Measurements from ENCODE around the gene ZNF609.

Gene ZNF609

GRCh38 chr15:64530472-64530871 lies 70.1 kb downstream of the ZNF609 start:
- H3K27ac ChIP-seq, result no peak overlapping the region
- H3K4me3 ChIP-seq, result no peak overlapping the region
- TF ChIP-seq EZH2 (IDR thresholded peaks at IDR 0.05), result no peak
- no peak for TF ChIP-seq POLR2AphosphoS5 (IDR thresholded peaks at IDR 0.05; ENCODE audit: borderline replicate concordance, low read depth, low read length)
- no peak for TF ChIP-seq FOXP2 (optimal IDR thresholded peaks at IDR 0.05; ENCODE audit: control extremely low read depth, extremely low read length, insufficient read depth)
- no peaks in the 10 kb centered on the region; the same call in 1 of the 2 replicates for H3K36me3 ChIP-seq (ENCODE audit: insufficient read depth, low read length)
- no peak for DNase-seq (ENCODE audit: low read depth, low spot score)
- no peak overlapping the region for H3K9ac ChIP-seq (ENCODE audit: insufficient read length)
- H3K9me3 ChIP-seq (ENCODE audit: low read depth, low read length), result no peaks in the 10 kb centered on the region

- no peak overlapping the region for H3K4me3 ChIP-seq
- H3K9ac ChIP-seq (ENCODE audit: insufficient read length), result no peak overlapping the region
- TF ChIP-seq EZH2 (IDR thresholded peaks at IDR 0.05) (no peak), FOXP2 (optimal IDR thresholded peaks at IDR 0.05; ENCODE audit: control extremely low read depth, extremely low read length, insufficient read depth) (no peak), POLR2AphosphoS5 (IDR thresholded peaks at IDR 0.05; ENCODE audit: borderline replicate concordance, low read depth, low read length) (no peak)
- H3K36me3 ChIP-seq (ENCODE audit: insufficient read depth, low read length), result no peaks in the 10 kb centered on the region; the same call in 1 of the 2 replicates
- H3K9me3 ChIP-seq (ENCODE audit: low read depth, low read length), result no peaks in the 10 kb centered on the region
- no peak overlapping the region for H3K27ac ChIP-seq
- DNase-seq (ENCODE audit: low read depth, low spot score), result no peak
Measured at GRCh38 chr15:64530918-64531317, 70.5 kb downstream of the ZNF609 start.

GRCh38 chr15:64532521-64533315 lies 72.3 kb downstream of the ZNF609 start:
- TF ChIP-seq POLR2AphosphoS5 (IDR thresholded peaks at IDR 0.05; ENCODE audit: borderline replicate concordance, low read depth, low read length), result no peak
- no peak for TF ChIP-seq EZH2 (IDR thresholded peaks at IDR 0.05)
- TF ChIP-seq FOXP2 (optimal IDR thresholded peaks at IDR 0.05; ENCODE audit: control extremely low read depth, extremely low read length, insufficient read depth), result no peak
- DNase-seq (ENCODE audit: low read depth, low spot score), result no peak
- Histone ChIP-seq H3K9me3 (ENCODE audit: low read depth, low read length) (no peaks in the 10 kb centered on the region), H3K4me3 (no peak overlapping the region), H3K27ac (no peak overlapping the region), H3K36me3 (ENCODE audit: insufficient read depth, low read length) (no peaks in the 10 kb centered on the region; the same call in 1 of the 2 replicates), H3K9ac (ENCODE audit: insufficient read length) (no peak overlapping the region)

GRCh38 chr15:64535460-64536243 lies 75.3 kb downstream of the ZNF609 start:
- DNase-seq (ENCODE audit: low read depth, low spot score), result no peak
- H3K27ac ChIP-seq, result no peak overlapping the region
- no peaks in the 10 kb centered on the region for H3K9me3 ChIP-seq (ENCODE audit: low read depth, low read length)
- no peak overlapping the region for H3K9ac ChIP-seq (ENCODE audit: insufficient read length)
- TF ChIP-seq EZH2 (IDR thresholded peaks at IDR 0.05), result no peak
- no peak for TF ChIP-seq POLR2AphosphoS5 (IDR thresholded peaks at IDR 0.05; ENCODE audit: borderline replicate concordance, low read depth, low read length)
- TF ChIP-seq FOXP2 (optimal IDR thresholded peaks at IDR 0.05; ENCODE audit: control extremely low read depth, extremely low read length, insufficient read depth), result no peak
- H3K4me3 ChIP-seq, result no peak overlapping the region
- H3K36me3 ChIP-seq (ENCODE audit: insufficient read depth, low read length), result no peaks in the 10 kb centered on the region

- Histone ChIP-seq H3K27ac (no peak overlapping the region), H3K9me3 (ENCODE audit: low read depth, low read length) (no peaks in the 10 kb centered on the region), H3K9ac (ENCODE audit: insufficient read length) (no peak overlapping the region), H3K4me3 (no peak overlapping the region), H3K36me3 (ENCODE audit: insufficient read depth, low read length) (no peaks in the 10 kb centered on the region)
- no peak for DNase-seq (ENCODE audit: low read depth, low spot score)
- TF ChIP-seq POLR2AphosphoS5 (IDR thresholded peaks at IDR 0.05; ENCODE audit: borderline replicate concordance, low read depth, low read length), result no peak
Measured at GRCh38 chr15:64536244-64536836, 76.0 kb downstream of the ZNF609 start.

GRCh38 chr15:64542091-64542490 lies 81.7 kb downstream of the ZNF609 start:
- no peak for DNase-seq (ENCODE audit: low read depth, low spot score)
- no peak overlapping the region for H3K4me3 ChIP-seq
- no peaks in the 10 kb centered on the region; the same call in 1 of the 2 replicates for H3K9me3 ChIP-seq (ENCODE audit: low read depth, low read length)
- H3K9ac ChIP-seq (ENCODE audit: insufficient read length), result no peak overlapping the region
- 0 out of 2 replicates have a peak overlapping the region, but pooled peaks have one; percentile 31 for H3K27ac ChIP-seq
- no peak for TF ChIP-seq FOXP2 (optimal IDR thresholded peaks at IDR 0.05; ENCODE audit: control extremely low read depth, extremely low read length, insufficient read depth)
- TF ChIP-seq EZH2 (IDR thresholded peaks at IDR 0.05), result no peak
- TF ChIP-seq POLR2AphosphoS5 (IDR thresholded peaks at IDR 0.05; ENCODE audit: borderline replicate concordance, low read depth, low read length), result no peak
- H3K36me3 ChIP-seq (ENCODE audit: insufficient read depth, low read length), result no peaks in the 10 kb centered on the region

GRCh38 chr15:64544450-64544849 lies 84.1 kb downstream of the ZNF609 start:
- TF ChIP-seq EZH2 (IDR thresholded peaks at IDR 0.05), result no peak
- TF ChIP-seq FOXP2 (optimal IDR thresholded peaks at IDR 0.05; ENCODE audit: control extremely low read depth, extremely low read length, insufficient read depth), result no peak
- TF ChIP-seq POLR2AphosphoS5 (IDR thresholded peaks at IDR 0.05; ENCODE audit: borderline replicate concordance, low read depth, low read length), result no peak

GRCh38 chr15:64547275-64547674 lies 86.9 kb downstream of the ZNF609 start:
- TF ChIP-seq POLR2AphosphoS5 (IDR thresholded peaks at IDR 0.05; ENCODE audit: borderline replicate concordance, low read depth, low read length) (no peak), FOXP2 (optimal IDR thresholded peaks at IDR 0.05; ENCODE audit: control extremely low read depth, extremely low read length, insufficient read depth) (no peak), EZH2 (IDR thresholded peaks at IDR 0.05) (no peak)
- H3K9me3 ChIP-seq (ENCODE audit: low read depth, low read length), result no peaks in the 10 kb centered on the region; the same call in 1 of the 2 replicates
- H3K36me3 ChIP-seq (ENCODE audit: insufficient read depth, low read length), result no peaks in the 10 kb centered on the region
- no peak overlapping the region for H3K9ac ChIP-seq (ENCODE audit: insufficient read length)
- H3K4me3 ChIP-seq, result no peak overlapping the region
- DNase-seq (ENCODE audit: low read depth, low spot score), result no peak
- 0 out of 2 replicates have a peak overlapping the region, but pooled peaks have one; percentile 28 for H3K27ac ChIP-seq

More at GRCh38 chr15:64544450-64544849, 84.1 kb downstream of the ZNF609 start:
- no peak for DNase-seq (ENCODE audit: low read depth, low spot score)
- Histone ChIP-seq H3K27ac (no peak overlapping the region), H3K36me3 (ENCODE audit: insufficient read depth, low read length) (no peaks in the 10 kb centered on the region), H3K9ac (ENCODE audit: insufficient read length) (no peak overlapping the region), H3K4me3 (no peak overlapping the region), H3K9me3 (ENCODE audit: low read depth, low read length) (no peaks in the 10 kb centered on the region; the same call in 1 of the 2 replicates)

Measured in SK-N-MC (cell line).